ENCODE measurements around the gene GAA.

GAA gene

GRCh38 chr17:80104956-80105375 lies 3.6 kb downstream of the GAA start:
- no peak for DNase-seq

DNA sequence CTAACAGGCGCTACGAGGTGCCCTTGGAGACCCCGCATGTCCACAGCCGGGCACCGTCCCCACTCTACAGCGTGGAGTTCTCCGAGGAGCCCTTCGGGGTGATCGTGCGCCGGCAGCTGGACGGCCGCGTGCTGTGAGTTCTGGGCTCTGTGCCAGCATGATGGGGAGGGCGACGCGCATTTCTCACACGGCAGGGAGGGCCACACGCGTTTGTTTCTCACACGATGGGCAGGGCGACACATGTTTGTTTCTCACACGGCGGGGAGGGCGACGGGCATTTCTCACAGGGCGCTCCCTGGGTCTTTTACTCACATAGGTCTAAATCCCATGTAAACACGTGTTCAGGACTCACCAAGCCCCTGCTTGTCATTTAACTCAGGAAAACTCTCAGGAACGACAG lies 4.4 kb downstream of the GAA start:
- no peak for DNase-seq

GRCh38 chr17:80106176-80106575 lies 4.8 kb downstream of the GAA start:
- no peak for DNase-seq

DNA sequence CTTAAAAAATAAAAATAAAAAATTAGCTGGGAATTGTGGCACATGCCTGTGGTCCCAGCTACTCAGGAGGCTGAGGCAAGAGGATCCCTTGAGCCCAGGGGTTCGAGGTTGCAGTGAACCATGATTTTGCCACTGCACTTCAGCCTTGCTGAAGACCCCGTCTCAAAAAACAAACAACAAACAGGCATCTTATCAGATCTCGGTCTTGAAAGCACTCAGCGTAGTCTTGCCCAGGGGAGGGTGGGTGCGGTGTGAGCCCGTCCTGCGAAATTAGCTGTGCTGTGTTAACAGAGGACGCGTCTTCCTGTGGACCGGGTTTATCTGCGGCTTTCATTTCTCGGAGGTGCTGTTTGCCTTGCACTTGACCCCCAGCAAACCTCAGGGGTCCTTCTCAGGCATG lies 5.4 kb downstream of the GAA start:
- no peak for DNase-seq

DNA sequence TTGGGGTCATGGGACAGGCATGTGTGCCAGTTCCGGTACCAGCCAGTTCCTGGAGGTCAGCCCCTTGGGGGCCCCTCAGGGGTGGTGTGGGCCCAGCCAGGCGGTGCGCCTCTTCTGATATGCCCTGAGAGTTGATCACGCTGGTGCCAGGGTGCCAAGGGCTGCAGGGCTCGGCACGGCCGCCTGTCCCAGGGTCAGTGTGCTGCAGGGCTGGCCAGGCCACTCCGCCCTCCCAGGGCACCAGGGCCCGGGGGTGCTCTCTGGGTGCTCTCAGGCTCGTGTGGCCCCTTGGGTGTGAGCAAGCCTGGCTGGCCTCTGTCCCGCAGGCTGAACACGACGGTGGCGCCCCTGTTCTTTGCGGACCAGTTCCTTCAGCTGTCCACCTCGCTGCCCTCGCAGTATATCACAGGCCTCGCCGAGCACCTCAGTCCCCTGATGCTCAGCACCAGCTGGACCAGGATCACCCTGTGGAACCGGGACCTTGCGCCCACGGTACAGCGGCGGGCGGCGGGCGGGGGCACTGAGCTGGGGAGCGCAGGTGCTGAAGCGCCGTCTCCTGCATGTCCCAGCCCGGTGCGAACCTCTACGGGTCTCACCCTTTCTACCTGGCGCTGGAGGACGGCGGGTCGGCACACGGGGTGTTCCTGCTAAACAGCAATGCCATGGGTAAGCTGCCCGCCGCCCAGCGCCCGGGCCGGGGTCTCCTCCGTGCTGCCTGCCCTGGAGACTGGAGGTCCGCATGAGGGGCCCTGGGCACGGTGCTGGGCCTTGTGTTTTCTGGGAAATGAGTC lies 6.0 kb downstream of the GAA start:
- DNase-seq: no peak

DNA sequence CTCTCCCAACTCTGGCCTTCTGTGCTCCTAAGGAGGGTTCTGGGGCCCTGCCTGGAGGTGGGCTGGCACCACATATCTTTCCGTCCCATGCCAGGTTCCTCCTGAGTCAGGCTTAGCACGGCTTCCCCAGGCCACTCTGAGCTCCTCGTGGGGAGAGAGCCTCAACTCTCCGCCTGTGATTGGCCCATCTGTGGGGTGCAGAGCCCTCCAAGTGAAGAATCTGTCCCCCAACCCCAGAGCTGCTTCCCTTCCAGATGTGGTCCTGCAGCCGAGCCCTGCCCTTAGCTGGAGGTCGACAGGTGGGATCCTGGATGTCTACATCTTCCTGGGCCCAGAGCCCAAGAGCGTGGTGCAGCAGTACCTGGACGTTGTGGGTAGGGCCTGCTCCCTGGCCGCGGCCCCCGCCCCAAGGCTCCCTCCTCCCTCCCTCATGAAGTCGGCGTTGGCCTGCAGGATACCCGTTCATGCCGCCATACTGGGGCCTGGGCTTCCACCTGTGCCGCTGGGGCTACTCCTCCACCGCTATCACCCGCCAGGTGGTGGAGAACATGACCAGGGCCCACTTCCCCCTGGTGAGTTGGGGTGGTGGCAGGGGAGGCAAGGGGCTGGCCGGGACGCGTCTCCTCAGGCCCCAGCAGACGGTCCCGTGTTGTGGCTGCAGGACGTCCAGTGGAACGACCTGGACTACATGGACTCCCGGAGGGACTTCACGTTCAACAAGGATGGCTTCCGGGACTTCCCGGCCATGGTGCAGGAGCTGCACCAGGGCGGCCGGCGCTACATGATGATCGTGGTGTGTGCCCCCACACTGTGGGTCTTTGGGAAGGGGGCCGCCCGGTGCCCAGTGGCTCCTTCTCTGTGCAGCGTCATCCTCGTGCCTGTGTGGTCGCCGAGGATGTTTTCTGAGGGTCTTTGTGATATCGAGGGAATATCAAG lies 6.9 kb downstream of the GAA start:
- no peak for DNase-seq

- peak; percentile 25 for DNase-seq
These were observed 7.8 kb downstream of the GAA start for GRCh38 chr17:80109066-80109660.

- peak; percentile 68 for DNase-seq
These were observed 8.5 kb downstream of the GAA start for GRCh38 chr17:80109713-80110446.

DNA sequence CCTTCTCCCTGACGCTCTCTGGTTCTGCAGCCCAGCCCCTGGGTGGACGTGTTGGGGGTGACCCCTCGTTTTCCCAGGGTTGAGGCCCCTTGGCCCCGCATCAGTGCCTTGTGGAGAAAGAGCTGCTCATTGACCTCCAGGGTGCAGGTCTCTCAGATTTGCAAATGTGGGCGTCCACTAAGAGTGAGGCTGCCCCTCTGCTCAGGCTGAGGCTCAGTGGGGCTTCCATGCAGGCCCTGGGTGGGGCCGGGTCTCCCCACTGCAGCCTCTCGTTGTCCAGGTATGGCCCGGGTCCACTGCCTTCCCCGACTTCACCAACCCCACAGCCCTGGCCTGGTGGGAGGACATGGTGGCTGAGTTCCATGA lies 9.0 kb downstream of the GAA start:
- DNase-seq: no peak

- no peak for DNase-seq
These were observed 9.7 kb downstream of the GAA start for GRCh38 chr17:80110927-80111701.

- DNase-seq: no peak
These were observed 10.5 kb downstream of the GAA start for GRCh38 chr17:80111702-80112470.

DNA sequence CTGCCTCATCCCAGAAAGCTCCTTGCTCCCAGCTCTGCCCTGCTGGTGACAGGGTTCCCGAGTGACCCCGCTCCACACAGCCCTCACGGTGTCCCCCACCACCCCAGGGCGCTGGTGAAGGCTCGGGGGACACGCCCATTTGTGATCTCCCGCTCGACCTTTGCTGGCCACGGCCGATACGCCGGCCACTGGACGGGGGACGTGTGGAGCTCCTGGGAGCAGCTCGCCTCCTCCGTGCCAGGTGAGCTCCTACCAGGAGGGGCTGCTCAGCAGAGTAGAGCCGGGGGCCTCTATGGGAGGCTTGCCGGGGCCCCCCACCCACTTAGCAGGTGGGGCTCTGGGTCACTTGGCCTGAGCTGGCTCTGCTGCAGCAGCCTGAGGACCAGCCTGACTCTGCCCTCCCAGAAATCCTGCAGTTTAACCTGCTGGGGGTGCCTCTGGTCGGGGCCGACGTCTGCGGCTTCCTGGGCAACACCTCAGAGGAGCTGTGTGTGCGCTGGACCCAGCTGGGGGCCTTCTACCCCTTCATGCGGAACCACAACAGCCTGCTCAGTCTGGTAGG lies 11.2 kb downstream of the GAA start:
- DNase-seq: no peak

DNA sequence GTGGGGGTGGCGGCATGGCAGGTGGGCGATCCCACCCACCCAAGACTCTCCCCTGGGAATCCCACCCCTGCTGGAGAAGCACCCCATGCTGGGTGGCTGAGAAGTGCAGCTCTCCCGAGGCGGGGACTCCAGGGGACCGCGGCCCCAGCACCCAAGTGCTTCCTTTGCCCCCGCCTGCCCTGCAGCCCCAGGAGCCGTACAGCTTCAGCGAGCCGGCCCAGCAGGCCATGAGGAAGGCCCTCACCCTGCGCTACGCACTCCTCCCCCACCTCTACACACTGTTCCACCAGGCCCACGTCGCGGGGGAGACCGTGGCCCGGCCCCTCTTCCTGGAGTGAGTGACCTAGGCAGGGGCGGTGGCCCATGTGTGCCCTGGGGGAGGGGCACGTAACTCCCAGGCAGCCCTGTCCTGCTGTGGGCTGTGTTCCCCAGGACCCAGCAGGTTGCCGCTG lies 11.7 kb downstream of the GAA start:
- DNase-seq: no peak

GRCh38 chr17:80114758-80115157 lies 13.4 kb downstream of the GAA start:
- DNase-seq: no peak

- no peak for DNase-seq
These were observed 13.8 kb downstream of the GAA start for GRCh38 chr17:80115159-80115558.

DNA sequence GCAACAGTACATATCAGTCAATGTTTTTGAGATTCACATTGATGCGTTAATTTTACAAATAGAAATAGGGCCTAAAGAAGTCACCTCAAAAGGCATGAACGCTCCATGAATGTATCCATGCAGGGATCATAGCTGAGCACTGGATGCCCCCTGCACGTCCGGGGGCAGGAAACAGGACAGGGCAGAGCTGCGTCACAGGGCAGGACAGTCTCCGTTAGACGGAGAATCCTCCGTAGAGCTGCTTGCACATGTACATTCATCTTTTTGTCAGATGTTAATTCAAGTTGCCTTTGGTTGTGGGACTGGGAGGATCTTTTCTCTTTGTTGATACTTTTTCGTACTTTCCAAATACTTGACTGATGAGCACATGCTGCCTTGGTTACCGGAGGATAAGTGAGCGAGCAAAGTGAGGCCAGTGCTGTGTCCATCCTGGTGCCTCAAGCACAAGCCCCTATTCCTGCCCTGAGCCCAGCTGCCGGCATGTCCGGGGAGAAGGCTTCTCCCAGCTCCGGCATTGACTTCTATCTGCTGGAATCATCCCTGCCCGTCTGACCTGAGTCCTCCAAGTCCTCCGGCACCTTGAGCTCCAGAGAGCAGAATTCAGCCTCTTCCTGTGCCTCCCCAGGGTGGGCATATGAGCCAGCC lies 15.0 kb downstream of the GAA start:
- DNase-seq: no peak

- no peak for DNase-seq
These were observed 15.6 kb downstream of the GAA start for GRCh38 chr17:80116921-80117380.

DNA sequence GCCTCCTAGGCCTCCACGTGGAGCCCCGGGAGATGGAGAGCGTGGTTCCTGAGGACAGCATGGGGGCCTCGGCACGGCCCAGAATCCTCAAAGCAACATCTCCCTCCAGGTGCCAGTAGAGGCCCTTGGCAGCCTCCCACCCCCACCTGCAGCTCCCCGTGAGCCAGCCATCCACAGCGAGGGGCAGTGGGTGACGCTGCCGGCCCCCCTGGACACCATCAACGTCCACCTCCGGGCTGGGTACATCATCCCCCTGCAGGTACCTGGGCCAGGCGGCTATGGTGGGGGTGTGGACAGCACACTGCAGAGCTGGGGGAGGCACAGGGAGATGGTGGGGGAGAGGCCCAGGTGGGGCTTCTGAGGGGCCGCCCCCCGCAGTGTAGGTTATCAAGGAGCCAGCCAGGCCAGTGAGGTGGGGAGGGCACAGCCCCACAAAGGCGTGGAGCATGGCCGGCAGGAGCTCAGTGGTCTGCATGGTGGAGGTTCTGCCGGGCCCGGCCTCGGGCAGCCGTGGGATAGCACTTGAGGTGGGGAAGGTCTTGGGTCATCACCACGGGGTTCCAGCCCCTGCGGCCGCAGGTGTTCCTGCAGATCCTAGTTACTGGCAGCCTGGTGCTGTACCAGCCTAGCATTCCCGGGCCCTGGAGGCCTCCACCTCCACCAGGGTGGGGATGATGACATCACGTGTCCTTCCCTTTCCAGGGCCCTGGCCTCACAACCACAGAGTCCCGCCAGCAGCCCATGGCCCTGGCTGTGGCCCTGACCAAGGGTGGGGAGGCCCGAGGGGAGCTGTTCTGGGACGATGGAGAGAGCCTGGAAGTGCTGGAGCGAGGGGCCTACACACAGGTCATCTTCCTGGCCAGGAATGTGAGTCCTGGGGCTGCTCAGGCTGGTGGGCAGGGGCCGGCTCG lies 16.4 kb downstream of the GAA start:
- no peak for DNase-seq

- no peak for DNase-seq
These were observed 17.4 kb downstream of the GAA start for GRCh38 chr17:80118601-80119270.
